HCT116 (cell line): ENCODE results near the gene PNPLA2. TPM values are rescaled to one million over a fixed set of nuclear protein-coding genes. Genes with fewer than 3 reads are reported as not detected.
A peak's percentile ranks its signal among the peaks of the same experiment; 100 is the strongest.

Source experiments
- ATAC-seq: fragments of 200-7000 bp; cut with Tn5 transposase; 2 replicates; pipeline ENCODE4 v1.9.1; 2020; ENCODE audit warnings: mild to moderate bottlenecking, moderate library complexity
- BruUV-seq: library from RNA; stranded (reverse); fragments of 400-500 nt; replicated peaks from 2 replicates; lab custom pipeline; 2021; lab: Mats Ljungman, UMichigan
- CTCF ChIA-PET: fragments of 300-600 bp; sonication (Branson Sonifier 250); formaldehyde crosslinking; loops from one replicate; lab custom pipeline; 2021; ENCODE audit warnings: antibody characterized with exemption; lab: Charles Lee
- POLR2A ChIA-PET: fragments of 300-600, 350-600 bp; sonication (Branson Sonifier 250); formaldehyde crosslinking; loops from one replicate; lab custom pipeline; 2021; ENCODE audit warnings: antibody characterized with exemption; lab: Charles Lee
- RAD21 ChIA-PET, 2 experiments: fragments of 300-600 bp; sonication (Branson Sonifier 250); formaldehyde crosslinking; loops; one replicate each; lab custom pipeline; 2023; ENCODE audit warnings: low total read pairs in 2 of 2; ENCODE audit not compliant: uncharacterized antibody in 2 of 2, unreplicated experiment in 2 of 2, low non-redundant PET in 1 of 2; lab: Charles Lee
- DNase-seq: peaks from one replicate; pipeline ENCODE4 v3.0.0-alpha.2; 2010; ENCODE audit warnings: low read depth, low spot score
- H2AFZ ChIP-seq: fragments of 200-600 bp; shearing (Covaris generic), sonication (generic); 2 replicates; pipeline ENCODE4 v1.6.1; 2017; ENCODE audit warnings: low read depth, mixed run types, mixed read lengths, antibody characterized with exemption, low read length; ENCODE audit not compliant: poor library complexity, severe bottlenecking
- H3K27ac ChIP-seq: 2 replicates; pipeline ENCODE4 v1.5.1; 2012; ENCODE audit warnings: low read depth, low read length
- H3K27me3 ChIP-seq: fragments of 200-600 bp; sonication (generic); 2 replicates; pipeline ENCODE4 v1.6.1; 2016; ENCODE audit warnings: mixed run types, low read length, mixed read lengths; ENCODE audit not compliant: insufficient read depth
- H3K36me3 ChIP-seq, 2 experiments: fragments of 200-500 bp in 1 of 2; fragments of 200-600 bp in 1 of 2; sonication (Bioruptor generic) in 1 of 2; sonication (generic) in 1 of 2; 2 replicates each; pipeline versions ENCODE4 v1.5.1 to v1.6.1; 2014 to 2016; ENCODE audit warnings: low read length in 2 of 2, inconsistent platforms in 1 of 2, mixed read lengths in 1 of 2, mixed run types in 1 of 2; ENCODE audit not compliant: insufficient read depth in 2 of 2, control insufficient read depth in 1 of 2
- H3K4me1 ChIP-seq, 2 experiments: fragments of 200-600 bp in 1 of 2; sonication (generic) in 1 of 2; 2 replicates each; pipeline versions ENCODE4 v1.5.1 to v1.6.1; 2012 to 2017; ENCODE audit warnings: low read length in 2 of 2, inconsistent platforms in 1 of 2, mild to moderate bottlenecking in 1 of 2, mixed read lengths in 1 of 2, mixed run types in 1 of 2, moderate library complexity in 1 of 2; ENCODE audit not compliant: insufficient read depth in 2 of 2, control insufficient read depth in 1 of 2
- H3K4me2 ChIP-seq: fragments of 200-600 bp; sonication (generic); 2 replicates; pipeline ENCODE4 v1.6.1; 2017; ENCODE audit warnings: mixed run types, low read length, mixed read lengths
- H3K4me3 ChIP-seq, 2 experiments: fragments of 200-600 bp in 1 of 2; sonication (generic) in 1 of 2; replicated peaks in 1 of 2; 2 replicates each; pipeline ENCODE4 v1.5.1; 2011 to 2016; ENCODE audit warnings: low read length in 2 of 2, control low read depth in 1 of 2, low read depth in 1 of 2, mild to moderate bottlenecking in 1 of 2, mixed read lengths in 1 of 2, mixed run types in 1 of 2
- H3K79me2 ChIP-seq: fragments of 200-600 bp; sonication (generic); 2 replicates; pipeline ENCODE4 v1.6.1; 2017; ENCODE audit warnings: mild to moderate bottlenecking, mixed run types, low read length, moderate library complexity, mixed read lengths; ENCODE audit not compliant: insufficient read depth
- H3K9ac ChIP-seq: fragments of 200-600 bp; sonication (generic); 2 replicates; pipeline ENCODE4 v1.6.1; 2016; ENCODE audit warnings: low read length, mixed read lengths
- H3K9me2 ChIP-seq: fragments of 200-600 bp; sonication (generic), shearing (Covaris generic); 2 replicates; pipeline ENCODE4 v1.6.1; 2017; ENCODE audit warnings: mixed run types, mild to moderate bottlenecking, moderate library complexity; ENCODE audit not compliant: insufficient read depth
- H3K9me3 ChIP-seq, 2 experiments: fragments of 200-500 bp in 1 of 2; fragments of 200-600 bp in 1 of 2; sonication (Bioruptor generic) in 1 of 2; sonication (generic) in 1 of 2; 2 replicates each; pipeline ENCODE4 v1.6.1; 2014 to 2017; ENCODE audit warnings: low read length in 2 of 2, mixed read lengths in 2 of 2, inconsistent platforms in 1 of 2, low read depth in 1 of 2, mild to moderate bottlenecking in 1 of 2, mixed run types in 1 of 2, moderate library complexity in 1 of 2; ENCODE audit not compliant: control insufficient read depth in 1 of 2, insufficient read depth in 1 of 2
- H4K20me1 ChIP-seq: fragments of 200-600 bp; sonication (generic), shearing (Covaris generic); 2 replicates; pipeline ENCODE4 v1.6.1; 2017; ENCODE audit warnings: mixed run types, mild to moderate bottlenecking, moderate library complexity; ENCODE audit not compliant: insufficient read depth
- CBX3 ChIP-seq: IDR thresholded peaks from 2 replicates; pipeline ENCODE4 v1.6.1; 2012; ENCODE audit warnings: low read depth
- CEBPB ChIP-seq: IDR thresholded peaks from 2 replicates; pipeline ENCODE4 v1.6.1; 2012; ENCODE audit warnings: low read depth
- EZH2phosphoT487 ChIP-seq: fragments of 200-600 bp; IDR thresholded peaks from 2 replicates; pipeline ENCODE4 v1.6.1; 2018; ENCODE audit warnings: antibody characterized with exemption, borderline replicate concordance
- SIN3A ChIP-seq: IDR thresholded peaks from 2 replicates; pipeline ENCODE4 v1.6.1; 2012; ENCODE audit warnings: low read depth
- SP1 ChIP-seq: IDR thresholded peaks from 2 replicates; pipeline ENCODE4 v1.6.1; 2012; ENCODE audit warnings: low read depth
- SRF ChIP-seq: IDR thresholded peaks from 2 replicates; pipeline ENCODE4 v1.6.1; 2012; ENCODE audit warnings: low read depth
- ZFX ChIP-seq: fragments of 450-650 bp; IDR thresholded peaks from 2 replicates; pipeline ENCODE4 v1.6.1; 2017
- ZNF274 ChIP-seq: fragments of 200-500 bp; sonication (Bioruptor generic); IDR thresholded peaks from 2 replicates; pipeline ENCODE4 v1.6.1; 2014; ENCODE audit warnings: mild to moderate bottlenecking, low read depth, low read length, inconsistent platforms
- intact Hi-C: fragments of 100-400 bp; cut with micrococcal nuclease; formaldehyde crosslinking; loops from 2 replicates; pipeline ENCODE4 v1.10.0; 2022
- total RNA-seq: library from RNA; stranded (reverse); gene quantifications from one replicate; pipeline ENCODE4 v1.2.1, GENCODE V29; 2021; ENCODE audit not compliant: unreplicated experiment
- TF ChIP-seq, protein P1 (sequence below), 3 experiments: fragments of 200-600 bp in 1 of 3; sonication (generic) in 1 of 3; IDR thresholded peaks in 2 of 3; conservative IDR thresholded peaks in 1 of 3; 2 replicates each; pipeline ENCODE4 v1.5.1; 2012 to 2017; ENCODE audit warnings: low read depth in 2 of 3, low read length in 2 of 3, antibody characterized with exemption in 1 of 3, borderline replicate concordance in 1 of 3, control low read depth in 1 of 3, mild to moderate bottlenecking in 1 of 3, mixed read lengths in 1 of 3, mixed run types in 1 of 3, moderate library complexity in 1 of 3; ENCODE audit not compliant: insufficient read depth in 1 of 3
- TF ChIP-seq, protein P2 (sequence below): IDR thresholded peaks from 2 replicates; pipeline ENCODE4 v1.6.1; 2012
- TF ChIP-seq, protein P3 (sequence below): IDR thresholded peaks from 2 replicates; pipeline ENCODE4 v1.6.1; 2012; ENCODE audit warnings: low read depth

The PNPLA2 gene
- total RNA-seq, 1 experiment from 2014 or later: 124 TPM

DNA sequence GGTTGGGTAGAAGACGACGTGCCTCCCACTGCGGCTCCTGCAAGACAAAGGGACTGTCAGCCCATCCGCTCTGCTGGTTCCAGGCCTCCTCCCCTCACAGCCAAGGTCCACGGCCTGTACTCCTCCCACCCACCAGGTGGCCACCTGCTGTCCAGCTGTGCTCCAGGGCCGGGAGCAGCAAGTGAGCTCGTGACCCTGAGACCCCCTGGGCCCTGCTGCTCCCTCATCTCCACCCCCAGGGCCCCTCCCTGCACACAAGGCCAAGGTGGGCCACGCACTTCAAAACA lies 51.4 kb downstream of the PNPLA2 start:
- CTCF ChIA-PET: no interaction called here

DNA sequence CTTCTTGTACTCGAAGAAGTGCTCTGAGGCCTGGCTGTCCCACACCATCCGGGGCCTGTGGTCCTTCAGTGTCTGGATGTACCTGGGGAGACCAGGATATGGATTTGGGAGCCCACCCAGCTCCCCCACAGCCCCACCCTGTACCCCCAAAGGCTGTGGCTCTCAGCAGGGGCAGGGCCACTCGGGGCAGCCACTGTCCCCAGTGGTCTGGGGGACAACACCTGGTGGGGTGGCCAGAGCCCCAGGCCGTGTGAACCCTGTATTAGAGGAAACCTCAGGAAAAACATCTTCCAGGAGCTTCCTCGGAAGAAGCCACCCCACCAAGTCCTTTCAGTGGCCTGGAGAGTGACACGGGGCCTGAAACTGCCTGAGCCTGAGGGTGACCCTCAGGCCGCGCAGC lies 51.7 kb downstream of the PNPLA2 start:
- POLR2A ChIA-PET: no interaction called here
- TF ChIP-seq, protein P1, sequence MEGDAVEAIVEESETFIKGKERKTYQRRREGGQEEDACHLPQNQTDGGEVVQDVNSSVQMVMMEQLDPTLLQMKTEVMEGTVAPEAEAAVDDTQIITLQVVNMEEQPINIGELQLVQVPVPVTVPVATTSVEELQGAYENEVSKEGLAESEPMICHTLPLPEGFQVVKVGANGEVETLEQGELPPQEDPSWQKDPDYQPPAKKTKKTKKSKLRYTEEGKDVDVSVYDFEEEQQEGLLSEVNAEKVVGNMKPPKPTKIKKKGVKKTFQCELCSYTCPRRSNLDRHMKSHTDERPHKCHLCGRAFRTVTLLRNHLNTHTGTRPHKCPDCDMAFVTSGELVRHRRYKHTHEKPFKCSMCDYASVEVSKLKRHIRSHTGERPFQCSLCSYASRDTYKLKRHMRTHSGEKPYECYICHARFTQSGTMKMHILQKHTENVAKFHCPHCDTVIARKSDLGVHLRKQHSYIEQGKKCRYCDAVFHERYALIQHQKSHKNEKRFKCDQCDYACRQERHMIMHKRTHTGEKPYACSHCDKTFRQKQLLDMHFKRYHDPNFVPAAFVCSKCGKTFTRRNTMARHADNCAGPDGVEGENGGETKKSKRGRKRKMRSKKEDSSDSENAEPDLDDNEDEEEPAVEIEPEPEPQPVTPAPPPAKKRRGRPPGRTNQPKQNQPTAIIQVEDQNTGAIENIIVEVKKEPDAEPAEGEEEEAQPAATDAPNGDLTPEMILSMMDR (IDR thresholded peaks at IDR 0.05 in 2 of 3, conservative IDR thresholded peaks at IDR 0.05 in 1 of 3; ENCODE audit: borderline replicate concordance in 1 of 3, insufficient read depth in 1 of 3, low read depth in 2 of 3, low read length in 2 of 3): no peak
- TF ChIP-seq SRF (no peak), ZNF274 (no peak), CBX3 (no peak), EZH2phosphoT487 (no peak), SP1 (no peak)
- TF ChIP-seq, protein P2, sequence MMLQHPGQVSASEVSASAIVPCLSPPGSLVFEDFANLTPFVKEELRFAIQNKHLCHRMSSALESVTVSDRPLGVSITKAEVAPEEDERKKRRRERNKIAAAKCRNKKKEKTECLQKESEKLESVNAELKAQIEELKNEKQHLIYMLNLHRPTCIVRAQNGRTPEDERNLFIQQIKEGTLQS: no peak
- TF ChIP-seq, protein P3, sequence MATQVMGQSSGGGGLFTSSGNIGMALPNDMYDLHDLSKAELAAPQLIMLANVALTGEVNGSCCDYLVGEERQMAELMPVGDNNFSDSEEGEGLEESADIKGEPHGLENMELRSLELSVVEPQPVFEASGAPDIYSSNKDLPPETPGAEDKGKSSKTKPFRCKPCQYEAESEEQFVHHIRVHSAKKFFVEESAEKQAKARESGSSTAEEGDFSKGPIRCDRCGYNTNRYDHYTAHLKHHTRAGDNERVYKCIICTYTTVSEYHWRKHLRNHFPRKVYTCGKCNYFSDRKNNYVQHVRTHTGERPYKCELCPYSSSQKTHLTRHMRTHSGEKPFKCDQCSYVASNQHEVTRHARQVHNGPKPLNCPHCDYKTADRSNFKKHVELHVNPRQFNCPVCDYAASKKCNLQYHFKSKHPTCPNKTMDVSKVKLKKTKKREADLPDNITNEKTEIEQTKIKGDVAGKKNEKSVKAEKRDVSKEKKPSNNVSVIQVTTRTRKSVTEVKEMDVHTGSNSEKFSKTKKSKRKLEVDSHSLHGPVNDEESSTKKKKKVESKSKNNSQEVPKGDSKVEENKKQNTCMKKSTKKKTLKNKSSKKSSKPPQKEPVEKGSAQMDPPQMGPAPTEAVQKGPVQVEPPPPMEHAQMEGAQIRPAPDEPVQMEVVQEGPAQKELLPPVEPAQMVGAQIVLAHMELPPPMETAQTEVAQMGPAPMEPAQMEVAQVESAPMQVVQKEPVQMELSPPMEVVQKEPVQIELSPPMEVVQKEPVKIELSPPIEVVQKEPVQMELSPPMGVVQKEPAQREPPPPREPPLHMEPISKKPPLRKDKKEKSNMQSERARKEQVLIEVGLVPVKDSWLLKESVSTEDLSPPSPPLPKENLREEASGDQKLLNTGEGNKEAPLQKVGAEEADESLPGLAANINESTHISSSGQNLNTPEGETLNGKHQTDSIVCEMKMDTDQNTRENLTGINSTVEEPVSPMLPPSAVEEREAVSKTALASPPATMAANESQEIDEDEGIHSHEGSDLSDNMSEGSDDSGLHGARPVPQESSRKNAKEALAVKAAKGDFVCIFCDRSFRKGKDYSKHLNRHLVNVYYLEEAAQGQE: no peak

More for the DNA sequence above, 51.4 kb downstream of the PNPLA2 start:
- Histone ChIP-seq H3K36me3 (no peaks in the 10 kb centered on the region), H3K9ac (no peak overlapping the region), H3K4me3 (no peak overlapping the region), H3K9me3 (no peaks in the 10 kb centered on the region), H3K9me2 (no peaks in the 10 kb centered on the region), H3K27me3 (no peaks in the 10 kb centered on the region), H3K4me1 (peaks cover 0 to 35% of the 10 kb centered on the region in 2 experiments; a peak in 2 of 4 replicates), H3K79me2 (no peaks in the 10 kb centered on the region), H3K4me2 (no peak overlapping the region), H3K27ac (no peak overlapping the region), H4K20me1 (no peaks in the 10 kb centered on the region), H2AFZ (no peak overlapping the region)
- no TSS peak for BruUV-seq
- intact Hi-C loops: loop anchor here (10.0 kb wide), 1 partner anchor 185 kb away; no protein-coding TSS in a partner anchor
- ATAC-seq: peak; percentile 21; the same call in 1 of the 2 replicates
- DNase-seq: no peak
- TF ChIP-seq SIN3A (no peak), CEBPB (no peak), ZFX (no peak)
- TF ChIP-seq, protein P1 (IDR thresholded peaks at IDR 0.05 in 2 of 3, conservative IDR thresholded peaks at IDR 0.05 in 1 of 3; ENCODE audit: borderline replicate concordance in 1 of 3, insufficient read depth in 1 of 3, low read depth in 2 of 3, low read length in 2 of 3): peak in 2 of 3 experiments; percentile 19 to 25; a peak in 2 of 6 replicates
- ChIA-PET POLR2A (no interaction called here), RAD21 (no interaction called here)

More for the DNA sequence above, 51.7 kb downstream of the PNPLA2 start:
- no peak overlapping the region for H3K27ac ChIP-seq
- H4K20me1 ChIP-seq: no peaks in the 10 kb centered on the region
- CTCF ChIA-PET: no interaction called here
- RAD21 ChIA-PET: no interaction called here
- H3K27me3 ChIP-seq: no peaks in the 10 kb centered on the region
- no peaks in the 10 kb centered on the region for H3K36me3 ChIP-seq
- BruUV-seq: no TSS peak
- no peak overlapping the region for H2AFZ ChIP-seq
- no peak overlapping the region for H3K4me3 ChIP-seq
- no peak overlapping the region for H3K9ac ChIP-seq
- no peaks in the 10 kb centered on the region for H3K9me3 ChIP-seq
- no peak for ATAC-seq
- H3K4me1 ChIP-seq: peaks cover 0 to 35% of the 10 kb centered on the region in 2 experiments; a peak in 2 of 4 replicates
- intact Hi-C loops: loop anchor here (10.0 kb wide), 1 partner anchor 184 kb away; no protein-coding TSS in a partner anchor
- H3K9me2 ChIP-seq: no peaks in the 10 kb centered on the region
- DNase-seq: no peak
- no peaks in the 10 kb centered on the region for H3K79me2 ChIP-seq
- no peak overlapping the region for H3K4me2 ChIP-seq
